HG02642 (cell line): ENCODE data around the gene PRR13.
"Not testable (repeated sequence)": the region's sequence is repeated elsewhere in the genome, so short reads cannot be mapped to it uniquely, and the experiment has no call there.

Experiments
- ATAC-seq: cut with Tn5 transposase; IDR thresholded peaks from one replicate; pipeline ENCODE4 v1.9.1; 2021; ENCODE audit warnings: mild to moderate bottlenecking; ENCODE audit not compliant: unreplicated experiment, poor library complexity

PRR13 gene

GRCh38 chr12:53467082-53467481, 25.5 kb downstream of the PRR13 start:
- no peak for ATAC-seq

GRCh38 chr12:53467880-53468279, 26.3 kb downstream of the PRR13 start:
- ATAC-seq, result no peak

GRCh38 chr12:53468282-53468681, 26.7 kb downstream of the PRR13 start:
- ATAC-seq, result no peak

- ATAC-seq, result no peak
Observed at GRCh38 chr12:53472056-53472582, 30.6 kb downstream of the PRR13 start.

- ATAC-seq, result no peak
Observed at GRCh38 chr12:53474077-53474476, 32.5 kb downstream of the PRR13 start.

GRCh38 chr12:53474819-53475218, 33.3 kb downstream of the PRR13 start:
- no peak for ATAC-seq

GRCh38 chr12:53476769-53477209, 35.3 kb downstream of the PRR13 start:
- ATAC-seq, result no peak

GRCh38 chr12:53478865-53479264, 37.3 kb downstream of the PRR13 start:
- ATAC-seq, result no peak

GRCh38 chr12:53479331-53479730, 37.8 kb downstream of the PRR13 start:
- ATAC-seq, result no peak

- no peak for ATAC-seq
Observed at GRCh38 chr12:53480491-53481442, 39.2 kb downstream of the PRR13 start.

GRCh38 chr12:53481458-53481857, 39.9 kb downstream of the PRR13 start:
- not testable (repeated sequence) for ATAC-seq

GRCh38 chr12:53481939-53482586, 40.5 kb downstream of the PRR13 start:
- ATAC-seq, result no peak

GRCh38 chr12:53482626-53483168, 41.2 kb downstream of the PRR13 start:
- no peak for ATAC-seq

- ATAC-seq, result no peak
Observed at GRCh38 chr12:53483225-53483978, 41.9 kb downstream of the PRR13 start.

GRCh38 chr12:53483979-53484377, 42.4 kb downstream of the PRR13 start:
- ATAC-seq, result no peak

- ATAC-seq, result no peak
Observed at GRCh38 chr12:53484686-53485575, 43.4 kb downstream of the PRR13 start.

GRCh38 chr12:53485955-53486735, 44.6 kb downstream of the PRR13 start:
- ATAC-seq, result no peak

- ATAC-seq, result no peak
Observed at GRCh38 chr12:53486736-53487487, 45.4 kb downstream of the PRR13 start.
